A549 (cell line): Measurements from ENCODE around the gene QARS1.

Experiments used
- CEBPB ChIP-seq, 2 experiments: fragments of >200 bp in 1 of 2; sonication (Bioruptor Twin) in 1 of 2; formaldehyde crosslinking in 1 of 2; IDR thresholded peaks; 2 replicates each; pipeline ENCODE4 v1.6.1; 2012 to 2016
- CTCF ChIP-seq: fragments of >200 bp; sonication (Bioruptor Twin); formaldehyde crosslinking; IDR thresholded peaks from 3 replicates; pipeline ENCODE4 v1.5.1; 2016
- HOXA7 ChIP-seq: fragments of 250-450 bp; sonication (Bioruptor Pico); IDR thresholded peaks from 2 replicates; pipeline ENCODE4 v1.5.0; 2020; ENCODE audit warnings: mild to moderate bottlenecking, moderate library complexity

- no peak for TF ChIP-seq HOXA7 (CRISPR knock-in tag)
- no peak for TF ChIP-seq CTCF
- no peak for TF ChIP-seq CEBPB (IDR thresholded peaks at IDR 0.05)
Observed at GRCh38 chr3:49110780-49111179, 6.2 kb upstream of the QARS1 start.
